Inferior parietal cortex (tissue), 1 donor: Measurements from ENCODE around the gene RAB43.
"Not testable (repeated sequence)": the region's sequence is repeated elsewhere in the genome, so short reads cannot be mapped to it uniquely, and the experiment has no call there.

Source experiments
- DNase-seq: peaks from one replicate; pipeline ENCODE4 v3.0.0-alpha.2; 2016; ENCODE audit errors: extremely low spot score

The RAB43 gene

DNA sequence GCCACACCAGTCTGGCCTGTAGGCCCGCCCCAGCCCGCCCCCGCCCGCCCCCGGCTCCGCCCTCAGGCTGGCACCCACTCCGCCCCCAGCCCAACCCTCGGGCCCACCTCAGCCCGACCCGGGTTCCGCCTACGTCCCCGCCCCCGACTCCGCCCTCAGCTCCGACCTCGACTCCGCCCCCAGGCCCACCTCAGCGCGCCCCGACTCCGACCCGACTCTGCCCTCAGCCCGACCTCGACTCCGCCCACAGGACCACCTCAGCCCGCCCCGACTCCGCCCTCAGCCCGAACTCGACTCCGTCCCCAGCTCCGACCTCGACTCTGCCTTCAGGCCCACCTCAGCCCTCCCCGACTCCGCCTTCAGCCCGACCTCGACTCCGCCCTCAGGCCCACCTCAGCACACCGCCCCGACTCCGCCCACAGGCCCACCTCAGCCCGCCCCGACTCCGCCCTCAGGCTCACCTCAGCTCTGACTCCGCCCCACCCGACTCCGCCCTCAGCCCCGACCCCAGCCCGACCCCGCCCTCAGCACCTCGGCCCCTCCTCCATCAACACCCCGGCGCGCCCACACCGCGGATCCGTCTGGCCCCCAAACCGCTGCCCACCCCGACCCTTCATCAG is at the start of gene RAB43:
Gene RAB43 (minus strand): TSS at position 13 of the 620 bp plus-strand sequence. CDS start 315 bp downstream, outside the sequence.
- DNase-seq = no peak

DNA sequence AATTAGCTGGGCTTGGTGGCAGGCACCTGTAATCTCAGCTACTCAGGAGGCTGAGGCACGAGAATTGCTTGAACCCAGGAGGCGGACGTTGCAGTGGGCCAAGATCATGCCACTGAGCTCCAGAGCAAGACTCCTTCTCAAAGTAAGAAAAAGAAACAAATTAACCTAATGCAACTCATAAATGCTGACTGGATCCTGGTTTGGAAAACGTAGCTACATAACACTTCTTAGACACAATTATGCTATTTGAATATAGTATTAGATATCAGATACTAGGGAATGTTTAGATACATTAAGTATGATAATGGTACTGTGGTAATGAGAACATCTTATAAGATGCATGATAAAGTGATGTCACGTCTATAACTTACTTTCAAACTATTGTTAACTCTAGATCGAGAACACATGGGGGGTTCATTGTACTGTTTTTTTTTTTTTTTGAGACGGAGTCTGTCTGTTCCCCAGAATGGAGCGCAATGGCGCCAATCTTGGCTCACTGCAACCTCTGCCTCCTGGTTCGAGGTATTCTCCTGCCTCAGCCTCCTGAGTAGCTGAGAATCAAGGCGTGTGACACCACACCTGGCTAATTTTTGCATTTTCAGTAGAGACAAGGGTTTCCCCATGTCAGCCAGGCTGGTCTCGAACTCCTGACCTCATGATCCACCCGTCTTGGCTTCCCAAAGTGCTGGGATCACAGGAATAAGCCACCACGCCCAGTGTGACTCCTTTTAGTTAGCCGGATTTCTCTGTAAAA is 45.2 kb upstream of the RAB43 start:
- DNase-seq = no peak

DNA sequence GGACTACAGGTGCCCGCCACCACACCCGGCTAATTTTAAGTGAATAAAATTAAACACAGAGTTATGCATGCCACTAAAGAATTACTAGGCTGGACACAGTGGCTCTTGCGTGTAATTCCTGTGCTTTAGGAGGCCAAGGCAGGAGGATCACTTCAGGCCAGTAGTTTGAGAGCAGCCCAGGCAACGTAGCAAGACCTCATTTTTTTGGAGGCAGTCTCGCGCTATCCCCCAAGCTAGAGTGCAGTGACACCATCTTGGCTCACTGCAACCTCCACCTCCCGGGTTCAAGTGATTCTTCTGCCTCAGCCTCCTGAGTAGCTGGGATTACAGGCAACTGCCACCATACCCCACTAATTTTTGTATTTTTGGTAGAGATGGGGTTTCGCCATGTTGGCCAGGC is 44.0 kb upstream of the RAB43 start:
- not testable (repeated sequence) for DNase-seq

DNA sequence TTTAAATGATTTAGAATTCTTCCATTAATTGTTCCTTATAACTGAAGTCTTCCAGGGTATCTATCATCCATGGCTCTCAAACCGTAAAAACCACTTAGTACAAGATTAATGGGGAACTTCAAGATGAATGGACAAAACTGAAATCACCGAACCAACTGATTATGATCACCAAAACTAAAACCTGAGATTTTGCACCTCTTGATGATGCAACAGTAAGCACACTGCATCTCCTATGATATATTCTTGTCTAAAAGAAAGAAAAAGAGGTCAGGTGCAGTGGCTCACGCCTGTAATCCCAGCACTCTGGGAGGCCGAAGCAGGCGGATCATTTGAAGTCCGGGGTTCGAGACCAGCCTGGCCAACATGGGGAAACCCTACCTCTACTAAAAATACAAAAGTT is 42.9 kb upstream of the RAB43 start:
- DNase-seq = no peak

DNA sequence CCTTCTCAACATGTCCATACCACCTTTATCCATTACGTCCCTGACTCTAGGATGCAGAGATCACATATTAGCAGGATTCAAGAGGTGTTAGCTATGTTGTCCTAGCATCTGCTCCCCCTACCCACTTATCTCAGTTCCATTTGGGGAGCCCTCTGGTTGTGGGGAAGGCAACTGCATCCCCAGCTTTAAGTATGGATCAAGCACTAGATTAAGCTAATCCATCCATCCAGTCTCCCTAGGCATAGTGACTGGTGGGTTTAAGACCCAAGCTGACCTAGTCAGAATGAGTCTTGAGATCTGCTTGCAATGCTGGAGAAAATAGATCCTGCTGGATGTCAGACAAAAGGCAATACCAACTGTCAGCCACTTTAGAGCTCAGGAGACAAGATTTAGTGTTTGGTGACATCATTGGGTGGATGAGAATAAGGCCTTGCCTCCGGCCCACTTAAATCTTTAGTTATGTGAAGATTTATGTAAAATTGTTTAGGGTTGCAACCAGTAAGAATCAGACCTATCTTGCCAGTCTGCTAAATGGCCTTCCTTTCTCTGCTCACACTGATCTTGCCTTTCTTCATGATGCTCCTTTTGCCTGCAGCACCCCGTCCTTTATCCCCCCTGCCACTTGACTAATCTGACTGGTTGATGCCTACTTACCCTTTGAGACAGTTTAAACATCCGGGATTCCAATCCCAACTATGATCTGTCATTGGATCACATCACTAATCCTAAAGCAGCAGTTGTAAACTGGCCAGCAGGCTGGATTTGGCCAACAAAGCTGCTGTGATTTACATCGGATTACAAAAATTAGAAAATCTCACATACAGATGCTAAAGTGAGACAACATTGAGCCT is 41.4 kb upstream of the RAB43 start:
- no peak for DNase-seq

DNA sequence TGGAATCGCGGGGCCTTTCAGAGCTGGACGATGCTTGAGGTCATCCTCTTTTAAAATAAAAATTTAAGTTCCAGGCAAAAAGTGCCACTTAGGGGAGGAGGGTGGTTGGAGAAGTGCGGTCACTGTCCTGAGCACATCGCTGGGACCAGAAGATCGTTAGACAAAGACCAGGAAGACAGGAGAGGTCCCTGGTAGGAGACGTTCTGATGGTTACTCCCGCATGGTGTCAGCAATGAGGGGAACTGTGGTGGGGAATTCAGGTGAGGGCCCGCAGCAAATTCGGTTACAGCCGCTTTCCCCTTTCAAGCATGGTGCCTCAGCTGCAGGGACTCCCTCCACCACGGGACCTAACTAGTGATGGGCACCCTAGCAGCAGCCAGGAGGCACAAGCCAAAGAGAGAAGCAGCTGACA is 40.3 kb upstream of the RAB43 start:
- DNase-seq = no peak

DNA sequence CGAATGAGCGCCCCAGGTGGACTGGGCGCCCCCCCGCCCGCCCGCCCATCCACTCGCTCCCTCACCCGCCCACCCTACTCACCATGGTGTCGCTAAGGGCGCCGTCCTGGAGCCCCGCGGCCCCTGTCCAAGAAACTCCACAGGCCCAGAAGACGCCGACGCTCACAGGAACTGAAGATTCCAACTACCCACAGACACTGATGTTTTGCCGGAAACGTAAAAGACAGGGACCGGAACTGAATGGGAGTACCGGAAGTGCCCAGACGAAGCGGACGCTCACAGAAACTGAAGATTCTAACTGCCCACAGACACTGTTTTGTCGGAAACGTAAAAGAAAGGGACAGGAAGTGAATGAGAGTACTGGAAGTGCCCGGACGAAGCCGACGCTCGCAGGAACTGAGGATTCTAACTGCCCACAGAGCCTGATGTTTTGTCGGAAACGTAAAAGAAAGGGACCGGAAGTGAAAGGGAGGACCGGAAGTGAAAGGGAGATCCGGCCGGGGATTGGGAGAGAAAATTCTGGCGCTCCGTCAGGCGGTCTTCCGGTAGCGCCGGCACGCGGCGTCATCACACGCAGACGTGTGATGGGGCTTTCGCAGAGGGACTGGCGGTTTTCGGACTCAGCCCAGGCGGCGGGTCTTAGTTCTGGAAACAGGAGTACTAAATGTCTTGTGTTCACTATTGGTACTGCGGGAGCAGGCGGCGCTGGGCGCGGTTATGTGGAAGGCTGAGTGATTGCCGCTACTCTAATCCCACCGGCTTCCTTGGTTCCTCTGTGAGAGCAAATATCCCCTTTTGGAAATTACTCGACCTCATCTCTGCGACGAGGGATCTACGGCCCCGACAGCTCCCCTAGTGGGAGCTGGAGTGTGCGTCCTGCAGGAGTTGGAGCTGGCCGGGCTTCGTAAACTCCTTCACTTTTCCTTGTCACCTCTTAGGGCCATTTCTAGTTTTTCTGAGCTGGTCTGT is 39.6 kb upstream of the RAB43 start, which contains the start of gene ISY1:
Gene ISY1 (minus strand): TSS at position 173 of the 969 bp plus-strand sequence. CDS start 88 bp downstream, at position 85.
- peak; percentile 96 for DNase-seq

DNA sequence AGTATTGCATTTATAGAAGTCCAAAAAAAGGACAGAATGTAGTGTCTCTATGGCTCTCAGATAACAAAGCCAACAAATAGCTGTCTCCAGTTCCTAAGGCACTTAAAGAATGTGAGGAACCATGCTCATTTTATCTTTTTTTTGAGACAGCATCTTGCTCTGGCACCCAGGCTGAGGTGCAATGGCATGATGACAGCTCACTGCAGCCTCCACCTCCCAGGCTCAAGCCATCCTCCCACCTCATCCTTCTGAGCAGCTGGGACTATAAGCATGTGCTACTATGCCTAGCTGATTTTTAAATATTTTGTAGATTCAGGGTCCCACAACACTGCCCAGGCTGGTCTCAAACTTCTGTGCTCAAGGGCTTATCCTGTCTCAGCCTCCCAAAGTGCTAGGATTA is 23.2 kb upstream of the RAB43 start:
- DNase-seq = no peak

DNA sequence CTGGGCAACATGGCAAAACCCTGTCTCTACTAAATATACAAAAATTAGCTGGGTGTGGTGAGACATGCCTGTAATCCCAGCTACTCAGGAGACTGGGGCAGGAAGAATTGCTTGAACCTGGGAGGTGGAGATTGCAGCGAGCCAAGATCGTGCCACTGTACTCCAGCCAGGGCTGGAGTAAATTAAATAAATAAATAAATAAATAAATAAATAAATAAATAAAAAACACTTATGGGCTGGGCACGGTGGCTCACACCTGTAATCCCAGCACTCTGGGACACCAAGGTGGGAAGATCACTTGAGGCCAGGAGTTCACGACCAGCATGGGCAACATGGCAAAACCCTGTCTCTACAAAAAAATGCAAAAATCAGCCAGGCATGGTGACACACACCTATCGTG is 19.4 kb upstream of the RAB43 start:
- not testable (repeated sequence) for DNase-seq

DNA sequence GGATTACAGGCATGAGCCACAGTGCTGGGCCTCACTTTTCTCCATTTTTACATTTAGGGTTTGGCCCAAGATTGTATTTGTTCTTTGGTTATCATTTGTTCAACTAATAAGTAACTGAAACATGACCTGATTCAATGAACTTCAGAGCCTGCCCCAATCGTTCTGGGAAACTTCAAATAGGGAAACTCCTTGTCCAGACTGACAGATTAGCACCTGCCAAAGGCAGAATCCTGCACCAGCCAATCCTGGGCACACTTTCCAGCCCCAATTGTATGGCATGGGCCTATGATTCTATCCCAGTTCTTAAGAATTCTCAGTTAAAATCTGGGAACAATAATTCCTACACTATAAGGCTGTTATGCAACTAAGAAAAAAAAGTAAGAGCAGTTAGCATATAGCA is 18.3 kb upstream of the RAB43 start:
- DNase-seq = no peak

DNA sequence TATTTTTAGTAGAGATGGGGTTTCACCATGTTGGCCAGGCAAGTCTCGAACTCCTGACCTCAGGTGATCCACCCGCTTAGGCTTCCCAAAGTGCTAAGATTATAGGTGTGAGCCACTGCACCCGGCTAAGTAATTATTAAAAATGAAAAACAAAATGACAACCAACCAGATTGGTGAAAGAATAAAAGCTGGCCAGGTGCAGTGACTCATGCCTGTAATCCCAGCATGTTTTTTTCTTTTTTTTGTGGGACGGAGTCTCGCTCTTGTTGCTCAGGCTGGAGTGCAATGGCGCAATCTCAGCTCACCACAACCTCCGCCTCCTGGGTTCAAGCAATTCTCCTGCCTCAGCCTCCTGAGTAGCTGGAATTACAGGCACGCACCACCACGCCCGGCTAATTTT is 14.7 kb upstream of the RAB43 start:
- not testable (repeated sequence) for DNase-seq

DNA sequence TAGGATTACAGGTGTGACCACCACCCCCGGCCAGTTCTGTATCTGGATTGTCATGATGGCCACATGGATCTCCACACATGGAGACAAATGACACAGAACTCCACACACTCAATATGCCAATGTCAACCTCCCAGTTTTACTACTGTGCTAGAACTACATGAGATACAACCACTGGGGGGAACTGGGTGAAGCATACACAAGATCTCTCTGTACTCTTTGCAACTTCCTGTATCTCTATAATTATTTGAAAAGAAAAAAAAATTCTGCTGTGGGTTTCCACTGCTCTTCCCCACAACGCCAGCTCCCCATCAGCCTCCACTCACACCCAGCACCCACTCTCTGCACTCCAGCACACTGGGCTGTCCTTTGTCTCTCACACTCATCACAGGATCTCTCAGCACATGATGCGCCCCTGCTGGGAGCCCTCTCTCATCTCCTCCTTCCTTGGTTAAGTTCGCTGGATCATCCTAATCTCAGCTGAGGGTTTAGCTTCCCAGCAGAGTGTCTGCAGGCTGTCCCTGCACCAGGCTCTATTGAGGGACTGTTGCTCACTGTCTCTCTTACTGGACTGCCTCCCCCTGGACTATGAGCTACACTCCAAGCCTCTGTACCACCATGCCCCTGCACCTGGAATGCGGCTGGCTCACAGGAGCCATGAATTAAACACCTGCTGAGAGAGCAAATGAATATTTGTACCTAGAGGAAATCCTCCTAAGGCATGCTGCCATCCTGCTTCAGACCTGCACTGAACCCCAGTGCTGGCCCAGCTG is 10.7 kb upstream of the RAB43 start:
- no peak for DNase-seq

DNA sequence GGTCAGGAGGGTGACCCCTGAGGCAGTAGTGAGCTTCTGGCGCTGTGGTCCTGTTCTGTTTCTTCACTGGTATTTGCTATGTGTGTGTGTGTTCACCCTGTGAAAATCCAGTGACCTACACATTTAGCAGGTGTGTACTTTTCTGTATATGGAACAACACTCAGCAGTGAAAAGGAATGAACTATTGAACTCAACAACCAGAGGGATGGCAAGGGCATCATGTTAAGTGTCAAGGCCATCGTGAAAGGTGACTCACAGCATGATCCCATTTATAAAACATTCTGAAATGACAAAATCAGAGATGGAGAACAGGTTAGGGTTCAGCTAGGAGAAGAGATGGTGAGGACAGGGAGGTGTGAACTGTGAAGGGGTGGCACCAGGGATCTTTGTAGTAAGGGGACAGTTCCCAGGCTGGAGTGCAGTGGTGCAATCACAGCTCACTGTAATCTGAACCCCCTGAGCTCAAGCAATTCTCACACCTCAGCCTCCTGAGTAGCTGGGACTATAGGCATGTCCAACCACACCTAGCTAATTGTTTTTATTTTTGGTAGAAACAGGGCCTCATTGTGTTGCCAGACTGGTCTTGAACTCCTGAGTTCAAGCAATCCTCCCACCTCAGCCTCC is 10.0 kb upstream of the RAB43 start:
- DNase-seq = no peak

DNA sequence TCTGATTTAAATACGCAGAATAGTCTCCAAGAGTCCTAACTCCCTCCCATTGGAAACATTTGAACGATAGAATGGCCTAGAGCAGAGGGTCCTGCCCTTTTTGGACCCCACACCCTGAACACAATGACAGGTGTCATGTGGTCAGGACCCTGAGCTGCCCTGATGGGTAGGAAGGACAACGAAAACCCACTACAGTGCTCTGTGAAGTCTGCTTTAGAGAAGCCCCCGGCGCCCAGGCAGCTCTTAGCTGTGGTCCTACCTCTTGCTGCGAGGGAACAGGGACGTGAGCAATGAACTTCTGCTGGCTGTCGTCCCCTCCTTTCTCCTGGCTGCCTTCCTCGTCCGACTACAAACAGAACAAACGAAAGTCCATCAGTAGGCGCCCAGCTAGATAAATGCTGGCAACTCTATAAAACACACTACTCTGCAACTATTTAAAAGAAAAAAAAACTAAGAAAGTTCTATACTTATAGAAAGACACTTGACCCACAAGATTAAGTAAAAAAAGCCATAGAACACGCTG is 8.7 kb upstream of the RAB43 start:
- DNase-seq = no peak

DNA sequence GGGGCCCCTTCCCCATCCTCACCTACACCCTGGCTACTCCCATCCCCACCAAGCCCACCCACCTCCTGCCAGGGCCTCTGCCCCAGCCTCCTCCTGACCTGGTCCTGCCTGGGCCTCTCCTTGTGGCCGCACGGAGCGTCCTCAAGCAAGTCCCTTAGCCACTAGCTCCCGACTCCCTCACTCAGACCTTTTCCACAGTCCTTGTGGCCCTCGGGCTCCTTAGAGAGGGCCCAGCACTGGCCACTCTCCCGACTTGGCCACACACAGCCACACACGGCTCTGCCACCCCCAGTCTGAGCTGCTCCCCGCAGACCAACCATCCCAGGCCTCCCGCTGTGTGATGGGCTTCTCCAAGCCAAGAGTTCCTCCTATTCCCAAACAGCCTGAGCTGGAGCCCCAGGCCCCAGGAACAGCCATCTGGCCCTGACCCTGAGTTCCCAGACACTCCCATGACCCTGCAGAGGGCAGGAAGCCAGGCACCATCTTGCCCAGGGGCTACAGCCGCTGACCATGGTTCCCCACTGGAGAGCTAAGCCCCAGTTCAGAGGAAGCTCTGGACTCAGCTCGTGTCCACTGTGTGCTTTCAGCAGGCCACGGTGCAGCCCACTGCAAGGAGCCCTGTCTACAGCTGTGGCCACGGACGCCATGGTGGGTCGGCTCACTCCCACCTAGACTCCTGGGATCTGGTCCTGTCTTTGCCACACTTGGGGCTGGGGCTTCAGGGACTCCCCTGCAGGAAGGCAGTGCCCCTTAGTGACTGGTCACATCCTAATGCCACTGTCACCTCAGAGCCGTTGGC is 7.0 kb upstream of the RAB43 start:
- DNase-seq = no peak

DNA sequence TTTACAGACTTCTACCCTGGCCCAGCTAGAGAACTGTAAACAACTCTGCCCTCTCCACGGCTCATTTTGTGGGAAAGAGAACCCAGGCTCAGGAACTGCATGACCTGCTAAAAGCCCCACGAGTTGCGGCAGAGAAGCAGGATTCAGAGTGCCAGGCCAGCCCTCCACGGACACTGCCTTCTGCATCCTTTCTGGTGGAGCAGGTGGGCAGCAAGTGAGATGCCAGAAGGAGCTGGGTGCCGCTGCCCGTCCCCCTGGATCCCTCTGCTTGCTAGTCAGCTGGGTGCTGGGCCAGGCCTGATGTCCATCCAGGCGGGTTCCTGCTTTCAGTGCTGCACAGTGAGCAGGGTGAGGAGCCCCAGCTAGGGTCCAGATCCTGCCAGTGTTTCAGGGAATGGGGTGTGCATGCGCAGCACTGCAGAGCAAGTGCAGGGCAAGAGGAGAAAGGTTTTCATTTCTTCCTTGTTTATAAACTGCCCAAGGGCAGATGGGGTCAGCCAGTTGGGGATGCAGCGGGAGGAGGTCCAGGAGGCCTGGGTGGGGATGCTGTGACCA is 5.2 kb upstream of the RAB43 start:
- no peak for DNase-seq

DNA sequence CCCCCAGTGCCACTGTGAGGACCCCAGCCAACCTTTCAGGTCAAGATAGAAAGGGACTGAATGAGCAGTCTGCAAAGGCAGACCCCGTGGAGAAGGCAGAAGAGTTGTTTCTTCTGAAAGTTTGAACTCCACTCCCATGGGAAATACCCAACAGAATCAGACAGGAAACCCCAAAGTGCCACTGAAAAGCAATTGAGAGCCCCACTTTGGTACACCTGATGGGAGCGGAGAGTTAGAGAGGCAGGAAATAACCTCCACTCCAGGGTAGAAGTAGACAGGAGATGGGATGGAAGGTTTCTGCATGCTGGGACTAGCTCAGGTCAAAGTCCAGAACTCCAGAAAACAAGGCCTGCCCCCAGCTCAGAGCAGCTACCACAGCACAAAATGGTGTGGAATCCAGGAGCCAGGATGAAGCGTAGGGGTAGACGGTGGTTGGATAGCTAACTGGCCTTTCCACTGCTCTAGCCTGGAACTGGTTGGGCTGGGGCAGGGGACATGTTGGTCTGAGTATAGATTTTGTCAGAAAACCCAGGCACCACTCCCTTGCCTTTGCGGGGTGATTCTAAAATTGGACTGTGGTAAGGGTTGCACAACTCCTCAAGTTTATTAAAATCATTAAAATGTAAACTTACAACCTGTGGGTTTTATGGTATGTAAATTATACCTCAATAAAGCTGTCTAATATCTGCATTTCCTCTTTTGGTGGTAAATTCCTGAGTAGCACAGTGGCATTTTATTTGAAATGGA is 1.9 kb upstream of the RAB43 start:
- DNase-seq = no peak
